ENCODE results near the gene MORF4L1.

DNA sequence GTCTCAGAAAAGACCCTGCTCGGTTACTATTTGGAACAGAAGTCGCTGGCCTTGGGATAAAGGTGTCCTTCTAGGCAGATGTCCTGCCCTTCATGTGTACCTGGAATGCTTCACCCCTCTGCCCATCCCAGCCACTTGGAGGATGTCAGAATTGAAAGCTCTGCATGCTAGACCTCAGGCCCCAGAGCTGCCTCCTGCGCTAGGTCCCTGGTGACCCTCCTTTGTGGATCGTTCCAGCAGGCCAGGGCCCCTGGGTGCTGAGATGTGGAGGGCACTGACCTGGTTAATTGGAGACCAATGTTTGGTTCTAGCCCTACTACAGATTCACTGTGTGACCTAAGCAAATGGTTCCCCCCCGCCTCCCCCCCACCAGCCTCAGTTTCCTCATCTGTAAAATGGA is 74.8 kb downstream of the MORF4L1 start:
- no peak for TF ChIP-seq CTCF (IDR thresholded peaks at IDR 0.05)
- TF ChIP-seq POLR2A (IDR thresholded peaks at IDR 0.05) = no peak
